CD4-positive, alpha-beta T cell treated with Interleukin-4 for 4 hours (primary cell): ENCODE measurements around the gene CLSTN3.
"Not testable (repeated sequence)": the region's sequence is repeated elsewhere in the genome, so short reads cannot be mapped to it uniquely, and the experiment has no call there.

Experiments used
- DNase-seq: peaks from one replicate; pipeline ENCODE4 v3.0.0-alpha.2; 2020

CLSTN3 gene

GRCh38 chr12:7106082-7106481 lies 24.1 kb upstream of the CLSTN3 start:
- DNase-seq: no peak

GRCh38 chr12:7107181-7107580 lies 23.0 kb upstream of the CLSTN3 start:
- not testable (repeated sequence) for DNase-seq

DNA sequence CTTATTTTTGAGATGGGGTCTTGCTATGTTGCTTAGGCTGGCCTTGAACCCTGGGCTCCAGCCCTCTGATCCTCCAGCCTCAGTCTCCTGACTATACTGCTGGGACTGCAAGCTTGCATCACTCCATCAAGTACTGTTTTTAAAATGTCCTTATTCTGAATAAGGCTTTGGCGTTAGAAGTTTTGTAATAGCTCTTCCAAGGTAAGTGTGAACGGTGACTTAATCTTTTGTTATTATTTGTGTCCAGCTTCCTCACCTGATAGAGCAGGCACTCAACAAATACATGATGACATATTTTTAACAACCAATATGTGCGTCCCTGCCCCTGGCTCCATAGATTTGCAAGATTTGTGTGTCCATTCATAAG lies 22.6 kb upstream of the CLSTN3 start:
- no peak for DNase-seq

- DNase-seq: peak; percentile 78
Observed at GRCh38 chr12:7108003-7108795, 22.0 kb upstream of the CLSTN3 start.

DNA sequence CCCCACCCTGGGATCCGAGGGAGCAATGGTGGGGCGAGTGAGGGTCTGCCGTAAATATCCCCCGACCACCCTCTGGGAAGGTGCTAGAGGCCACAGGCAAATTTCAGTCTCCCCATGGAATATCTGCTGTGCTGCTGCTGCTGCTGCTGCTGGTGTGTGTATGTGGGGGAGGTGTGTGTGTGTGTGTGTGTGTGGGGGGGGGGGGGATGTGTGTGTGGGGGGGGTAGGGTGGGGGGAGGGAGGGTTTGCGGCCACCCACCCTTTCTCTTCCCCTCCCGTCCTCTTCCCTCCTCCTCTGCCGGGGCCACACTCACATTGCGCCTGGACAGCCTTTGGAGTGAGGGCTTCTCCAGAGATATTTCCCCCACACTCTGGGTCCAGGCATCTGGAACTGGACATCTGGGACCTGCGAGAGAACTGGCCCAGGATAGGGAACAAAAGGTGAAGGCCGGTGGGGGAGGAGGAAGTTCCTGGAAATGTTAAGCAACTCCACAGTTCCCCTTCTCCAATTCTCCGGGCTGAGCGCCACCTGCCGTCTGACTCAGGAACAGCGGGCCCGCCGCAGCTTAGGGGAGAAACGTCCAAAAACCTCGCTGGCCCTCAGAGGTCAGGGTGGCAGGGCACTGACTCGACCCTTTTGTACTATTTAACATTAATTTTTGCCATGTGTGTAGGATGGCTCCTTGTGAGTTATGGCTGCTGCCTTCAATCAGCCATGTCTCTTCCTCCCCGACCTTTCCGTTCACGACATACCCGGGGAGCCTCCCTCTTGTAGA lies 21.2 kb upstream of the CLSTN3 start, which contains the start of gene C1RL:
Gene C1RL (minus strand): TSS at position 419 of the 776 bp plus-strand sequence. CDS start 34 bp downstream, at position 385.
- DNase-seq: peak; percentile 72

- no peak for DNase-seq
Observed at GRCh38 chr12:7109572-7109920, 20.6 kb upstream of the CLSTN3 start.

DNA sequence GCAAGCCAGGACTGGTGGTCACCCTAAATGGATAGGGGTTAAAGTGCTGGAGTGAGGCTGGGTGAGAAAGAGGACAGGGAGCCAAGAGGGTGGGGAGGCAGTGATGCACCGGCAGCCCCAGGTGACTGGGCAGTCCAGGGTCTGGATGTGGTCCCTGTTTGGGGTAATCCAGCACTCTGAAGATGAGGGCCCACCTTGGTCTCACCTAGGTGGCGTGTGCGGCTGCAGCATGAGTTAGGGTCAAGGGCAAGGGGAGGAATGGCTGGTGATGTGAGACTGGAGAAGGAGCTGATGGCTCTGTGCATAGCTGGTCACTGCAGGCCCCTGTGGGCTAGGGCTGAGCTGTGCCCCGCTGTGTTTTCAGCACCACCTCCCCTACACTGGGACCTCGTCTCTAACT lies 19.5 kb upstream of the CLSTN3 start:
- no peak for DNase-seq

GRCh38 chr12:7112041-7112440 lies 18.1 kb upstream of the CLSTN3 start:
- DNase-seq: no peak

GRCh38 chr12:7113389-7113871 lies 16.7 kb upstream of the CLSTN3 start:
- peak; percentile 76 for DNase-seq

DNA sequence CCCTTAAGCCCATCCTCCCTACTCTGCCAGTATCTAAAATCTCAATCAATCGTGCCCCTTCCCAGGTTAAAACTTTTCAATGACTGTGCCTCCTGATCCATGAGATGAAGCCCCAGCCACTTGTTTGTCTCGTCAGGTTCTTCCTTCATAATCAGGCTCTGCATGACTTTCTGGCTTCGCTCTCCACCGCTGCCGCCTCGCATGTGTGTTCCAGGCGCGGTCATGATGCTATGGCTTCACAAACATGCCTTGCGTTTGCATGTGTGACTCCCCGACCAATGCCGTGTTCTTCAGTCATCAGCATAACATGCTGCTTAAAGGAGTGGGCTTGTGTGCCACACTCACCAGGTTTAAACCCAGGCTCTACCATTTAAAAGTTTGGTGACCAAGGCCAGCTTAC lies 16.2 kb upstream of the CLSTN3 start:
- no peak for DNase-seq

GRCh38 chr12:7114851-7115250 lies 15.3 kb upstream of the CLSTN3 start:
- no peak for DNase-seq

- no peak for DNase-seq
Observed at GRCh38 chr12:7116196-7116595, 14.0 kb upstream of the CLSTN3 start.

DNA sequence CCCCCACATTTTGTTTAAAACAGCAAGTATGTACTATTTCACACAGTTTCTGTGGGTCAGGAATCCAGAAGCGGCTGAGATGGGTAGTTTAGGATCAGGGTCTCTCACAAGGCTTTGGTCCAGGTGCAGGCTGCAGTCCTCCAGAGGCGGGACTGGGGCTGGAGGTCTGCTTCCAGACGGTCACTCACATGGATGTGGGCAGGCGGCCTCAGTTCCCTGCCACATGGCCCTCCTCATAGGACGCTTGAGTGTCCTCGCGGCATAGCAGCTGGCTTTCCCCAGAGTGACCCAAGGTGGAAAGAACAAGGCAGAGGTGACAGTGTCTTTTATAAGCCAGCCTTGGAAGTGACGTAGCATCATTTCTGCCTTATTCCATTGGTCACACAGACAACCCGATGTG lies 13.3 kb upstream of the CLSTN3 start:
- no peak for DNase-seq

GRCh38 chr12:7117670-7118069 lies 12.5 kb upstream of the CLSTN3 start:
- DNase-seq: no peak

GRCh38 chr12:7118881-7119280 lies 11.3 kb upstream of the CLSTN3 start:
- DNase-seq: no peak

DNA sequence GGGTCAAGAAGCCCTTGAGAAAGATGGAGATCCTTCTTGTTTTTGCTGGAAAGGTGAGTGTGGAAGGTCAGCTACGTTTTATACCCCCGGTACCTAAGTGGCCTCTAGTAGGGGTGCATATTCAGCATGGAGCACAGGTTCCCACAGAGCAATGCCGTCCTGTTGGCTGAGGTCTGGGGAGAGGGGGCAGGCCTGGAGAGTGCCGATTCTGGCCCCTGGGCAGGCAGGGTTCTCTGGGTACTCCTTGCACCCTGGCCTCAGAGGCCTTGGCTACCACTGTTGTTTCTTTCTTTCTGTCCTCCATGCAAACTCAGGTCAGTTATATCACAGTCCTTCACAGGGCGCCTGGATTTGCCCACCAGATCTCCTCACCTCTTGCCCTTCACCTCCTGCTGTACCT lies 10.0 kb upstream of the CLSTN3 start:
- no peak for DNase-seq

- DNase-seq: no peak
Observed at GRCh38 chr12:7121324-7121723, 8.8 kb upstream of the CLSTN3 start.

DNA sequence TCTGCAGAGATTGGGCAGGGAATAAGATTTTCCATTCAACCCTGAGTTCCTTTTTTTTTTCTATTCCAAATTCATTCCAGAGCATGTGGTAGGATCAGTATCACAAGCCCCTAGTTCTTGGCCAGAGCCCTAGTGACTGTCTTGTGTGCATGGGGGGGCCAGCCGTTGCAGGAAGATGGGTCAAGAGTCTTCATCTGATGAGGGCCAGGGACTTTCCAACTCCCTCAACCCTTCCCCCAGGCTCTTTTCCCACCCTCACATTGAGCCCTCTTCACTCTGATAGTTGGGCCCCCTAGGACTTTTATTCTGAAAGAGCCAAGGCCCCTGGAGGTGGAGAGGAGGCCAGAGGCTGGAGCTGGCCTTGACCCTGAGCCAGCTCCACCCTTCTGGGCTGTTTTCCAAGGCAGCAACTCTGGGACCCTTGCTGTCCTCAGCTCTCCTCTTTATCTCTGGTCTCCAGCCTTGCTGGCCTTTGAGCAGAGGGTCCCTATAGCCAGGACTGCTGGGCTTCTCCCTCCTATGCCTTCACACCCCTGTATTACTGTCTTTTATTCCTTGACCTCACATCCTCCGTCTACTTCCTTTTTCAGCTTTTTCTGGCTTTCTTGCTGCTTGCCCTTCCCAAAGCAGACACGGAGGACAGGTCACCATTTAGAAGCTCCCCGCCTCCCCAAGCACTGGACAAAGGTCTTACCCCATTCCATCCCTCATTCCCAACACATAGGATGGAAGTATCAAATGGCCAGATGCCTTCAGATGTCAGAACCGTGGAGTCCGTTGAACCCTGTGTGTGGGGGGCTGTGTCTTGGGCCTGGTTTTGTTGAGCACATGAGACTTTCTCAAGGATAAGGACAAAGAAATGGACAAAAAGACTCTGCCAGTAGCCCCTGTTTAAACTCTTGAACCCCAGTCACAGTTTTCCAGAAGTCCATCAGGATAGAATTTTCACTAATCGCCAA lies 7.1 kb upstream of the CLSTN3 start:
- DNase-seq: no peak

- no peak for DNase-seq
Observed at GRCh38 chr12:7123806-7124522, 6.2 kb upstream of the CLSTN3 start.

DNA sequence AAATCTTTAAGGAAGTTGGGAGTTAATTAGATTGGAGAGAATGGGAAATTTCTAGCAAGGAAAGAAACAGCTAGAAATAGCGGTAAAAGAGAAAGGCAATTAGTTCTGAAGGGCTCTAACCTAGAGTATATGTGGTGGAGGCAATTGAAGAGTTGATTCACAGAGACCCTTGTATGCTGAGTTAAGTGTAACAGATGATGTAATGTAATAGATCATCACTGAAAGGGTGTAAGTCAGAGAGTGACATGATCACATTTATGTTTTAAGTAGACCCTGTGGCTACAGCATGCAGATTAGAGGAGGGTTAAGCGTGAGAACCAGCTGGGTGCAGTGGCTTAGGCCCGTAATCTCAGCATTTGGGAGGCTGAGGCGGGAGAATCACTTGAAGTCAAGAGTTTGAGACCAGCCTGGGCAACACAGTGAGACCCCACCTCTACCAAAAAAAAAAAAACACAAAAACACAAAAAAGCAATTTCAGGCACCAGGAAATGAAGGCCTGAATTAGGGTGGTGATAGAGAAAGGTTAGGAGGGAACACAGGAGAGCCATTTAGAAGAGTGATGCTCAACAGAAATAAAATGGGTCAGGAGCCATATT lies 4.4 kb upstream of the CLSTN3 start:
- no peak for DNase-seq

DNA sequence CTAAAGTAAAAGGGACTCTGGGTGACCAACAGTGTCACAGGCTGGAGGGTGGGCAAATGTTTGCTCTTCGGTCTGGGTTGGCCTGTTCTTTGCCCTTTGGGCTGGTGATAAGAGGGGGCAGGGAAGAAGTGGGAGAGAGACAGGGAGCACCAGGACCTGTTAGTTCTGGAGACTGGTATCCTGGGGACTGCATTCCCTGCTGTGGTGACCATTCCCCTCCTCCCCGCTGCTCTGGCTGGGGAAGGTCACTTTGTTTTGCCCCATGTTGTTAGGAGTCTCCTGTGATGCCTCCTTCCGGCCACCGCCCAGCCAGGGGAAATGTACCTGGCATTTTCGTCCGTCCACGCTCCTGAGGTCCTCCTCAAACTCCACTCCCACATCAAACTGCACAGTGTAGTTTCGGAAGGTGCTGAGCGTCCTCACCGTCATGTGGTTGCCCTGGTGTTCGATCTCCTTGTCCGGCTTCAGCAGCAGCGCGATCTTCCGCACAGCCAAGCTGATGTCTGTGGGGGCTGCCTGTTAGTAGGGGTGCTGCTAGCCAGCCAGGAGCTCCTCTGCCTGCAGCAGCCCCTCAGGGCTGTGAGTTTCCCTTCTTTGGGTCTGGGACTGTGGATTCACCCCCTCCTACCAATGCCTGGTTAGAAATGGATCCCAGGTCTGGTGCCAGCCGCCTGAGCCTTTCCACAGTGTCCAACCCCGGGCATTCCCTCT lies 2.1 kb upstream of the CLSTN3 start:
- no peak for DNase-seq
